Measurements from ENCODE around the gene SUSD5. TPM values are rescaled to one million over a fixed set of nuclear protein-coding genes. Genes with fewer than 3 reads are reported as not detected.

The SUSD5 gene
- total and polyA plus RNA-seq, 2 of the 4 experiments (the other 2 are of a cell fraction): 1.4 to 2.9 TPM

DNA sequence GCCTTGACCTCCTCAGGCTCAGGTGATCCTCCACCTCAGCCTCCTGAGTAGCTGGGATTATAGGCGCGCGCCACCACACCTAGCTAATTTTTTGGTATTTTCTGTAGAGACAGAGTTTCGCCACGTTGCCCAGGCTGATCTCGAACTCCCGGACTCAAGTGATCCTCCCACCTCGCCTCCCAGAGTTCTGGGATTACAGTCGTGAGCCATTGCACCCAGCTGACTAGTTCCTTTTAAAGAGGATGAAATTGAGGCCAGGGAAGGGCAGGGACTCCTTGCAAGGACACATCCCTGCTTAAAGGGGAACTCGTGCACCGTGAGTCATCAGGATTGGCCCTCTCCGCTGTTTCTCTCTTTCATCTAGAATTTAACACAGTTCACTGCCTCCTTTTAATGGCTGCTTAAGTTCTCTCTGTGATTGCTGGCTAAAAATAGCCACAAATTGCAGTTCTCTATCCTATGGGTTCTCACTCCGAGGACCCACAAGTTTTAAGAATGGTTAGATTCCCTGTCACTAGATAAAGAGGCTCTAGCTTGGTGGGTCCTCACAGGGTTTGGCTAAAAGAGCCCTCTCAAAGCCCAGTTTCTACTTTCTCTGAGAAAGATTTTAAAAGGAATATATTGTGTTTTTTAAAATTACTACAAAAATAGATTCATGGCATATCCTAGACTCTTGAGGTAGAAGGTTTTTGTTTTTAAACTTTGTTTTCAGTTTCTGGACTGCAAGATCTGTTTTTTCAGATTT is 103.4 kb downstream of the SUSD5 start:
- ChIA-PET CTCF (interaction anchor here (0.6 to 1.5 kb wide), 4 partner anchors 12 to 258 kb away, joined by 3 to 7 read pairs (median 5); no protein-coding TSS in a partner anchor), POLR2A (ENCODE audit: unreplicated experiment) (no interaction called here)
- peak overlapping the region; percentile 35; the same call in 1 of the 2 replicates for H3K27ac ChIP-seq (ENCODE audit: insufficient read depth, low read length)
- WGBS, 2 experiments (ENCODE audit: extremely low coverage in 2 of 2, insufficient read length in 1 of 2): 100% methylated on average over 3 of the region's 13 CpGs; no CpG with 5 or more reads in 1 of the 2 experiments
- no peak overlapping the region for H3K56ac ChIP-seq (ENCODE audit: extremely low read depth, insufficient read depth, low read length)
- no TSS peak for BruUV-seq (replicated peaks)
- peaks cover 2% of the 10 kb centered on the region; the same call in 1 of the 2 replicates for H3K36me3 ChIP-seq (ENCODE audit: control insufficient read depth, insufficient read depth, low read length)
- intact Hi-C loops (cut with micrococcal nuclease) (no loop called here), in situ Hi-C loops (cut with MboI; ENCODE audit: low sequenced_read_pairs) (no loop called here), dilution Hi-C loops (cut with HindIII; ENCODE audit: low sequenced_read_pairs, unreplicated experiment) (no loop called here)
- H2BK20ac ChIP-seq (ENCODE audit: low read depth, low read length): no peak overlapping the region
- peaks cover 8% of the 10 kb centered on the region; the same call in 1 of the 2 replicates for H4K20me1 ChIP-seq (ENCODE audit: insufficient read depth, low read length)
- H3K14ac ChIP-seq (replicated peaks; ENCODE audit: low read depth, low read length): peak overlapping the region; percentile 11; the same call in 1 of the 2 replicates
- H2AK9ac ChIP-seq (replicated peaks; ENCODE audit: low read depth, low read length, poor library complexity): peak overlapping the region; percentile 46
- 0 out of 2 replicates have a peak overlapping the region, but pooled peaks have one; percentile 11 for H4K91ac ChIP-seq (ENCODE audit: insufficient read depth, low read depth, low read length)
- peak overlapping the region; percentile 82 for H2AFZ ChIP-seq (replicated peaks; ENCODE audit: low read length, poor library complexity)
- H3K9me3 ChIP-seq (ENCODE audit: control insufficient read depth, insufficient read depth, low read length): no peaks in the 10 kb centered on the region
- H2BK5ac ChIP-seq (ENCODE audit: low read depth, low read length, poor library complexity, severe bottlenecking): peak overlapping the region; percentile 41
- ATAC-seq (ENCODE audit: low read depth) (peak; percentile 16), DNase-seq (peak; percentile 84)
- peak overlapping the region in 1 of 2 experiments; percentile 64; a peak in 2 of 4 replicates for H4K8ac ChIP-seq (ENCODE audit: low read depth in 2 of 2, low read length in 2 of 2)
- H3K18ac ChIP-seq (ENCODE audit: low read depth, low read length): no peak overlapping the region
- H4K5ac ChIP-seq (ENCODE audit: low read depth, low read length): 0 out of 2 replicates have a peak overlapping the region, but pooled peaks have one; percentile 3
- peak overlapping the region; percentile 57; the same call in 1 of the 2 replicates for H3K4ac ChIP-seq (ENCODE audit: low read depth, low read length)
- no peak overlapping the region for H3K23ac ChIP-seq (ENCODE audit: low read depth, low read length)
- peak overlapping the region; percentile 16; the same call in 1 of the 2 replicates for H3K9ac ChIP-seq (ENCODE audit: low read depth, low read length)
- peaks cover 3% of the 10 kb centered on the region; the same call in 1 of the 2 replicates for H3K9me1 ChIP-seq (ENCODE audit: insufficient read depth, low read length)
- peak overlapping the region; percentile 83 for H3K4me2 ChIP-seq (ENCODE audit: low read depth, low read length)
- H3K4me3 ChIP-seq (ENCODE audit: insufficient read depth, low read depth, low read length): peak overlapping the region; percentile 45
- peak overlapping the region; percentile 26; the same call in 1 of the 2 replicates for H2AK5ac ChIP-seq (ENCODE audit: low read depth, low read length)
- no peaks in the 10 kb centered on the region for H3K27me3 ChIP-seq (ENCODE audit: control insufficient read depth, insufficient read depth, low read length)
- H2BK15ac ChIP-seq (ENCODE audit: low read depth, low read length): no peak overlapping the region; the same call in 2 of the 3 replicates
- no peak overlapping the region for H2BK120ac ChIP-seq (ENCODE audit: low read depth, low read length)
- H3K79me1 ChIP-seq (ENCODE audit: low read depth in 1 of 2, low read length in 2 of 2): peaks cover 25 to 46% of the 10 kb centered on the region in 2 experiments
- H3K4me1 ChIP-seq (ENCODE audit: control insufficient read depth, insufficient read depth, low read length): no peaks in the 10 kb centered on the region; the same call in 1 of the 2 replicates
- TF ChIP-seq MXI1 (IDR thresholded peaks at IDR 0.05; ENCODE audit: borderline replicate concordance, low read depth, low read length) (peak; percentile 43; the same call in 1 of the 2 replicates), MAZ (IDR thresholded peaks at IDR 0.05; ENCODE audit: borderline replicate concordance, low read depth, low read length) (no peak), RAD21 (IDR thresholded peaks at IDR 0.05; ENCODE audit: low read length) (no peak), CEBPB (IDR thresholded peaks at IDR 0.05; ENCODE audit: low read depth, low read length) (no peak), FOS (IDR thresholded peaks at IDR 0.05; ENCODE audit: low read depth, low read length) (peak; percentile 42), BHLHE40 (IDR thresholded peaks at IDR 0.05; ENCODE audit: low read depth, low read length) (peak; percentile 63), SMC3 (IDR thresholded peaks at IDR 0.05; ENCODE audit: low read depth, low read length) (no peak), RFX5 (IDR thresholded peaks at IDR 0.05; ENCODE audit: low read depth, low read length) (no peak), POLR2A (IDR thresholded peaks at IDR 0.05; ENCODE audit: low read depth, low read length) (no peak), NFE2L2 (IDR thresholded peaks at IDR 0.05; ENCODE audit: low read depth, low read length) (no peak), RCOR1 (IDR thresholded peaks at IDR 0.05; ENCODE audit: insufficient replicate concordance, low read length) (no peak)
- TF ChIP-seq, protein P1, sequence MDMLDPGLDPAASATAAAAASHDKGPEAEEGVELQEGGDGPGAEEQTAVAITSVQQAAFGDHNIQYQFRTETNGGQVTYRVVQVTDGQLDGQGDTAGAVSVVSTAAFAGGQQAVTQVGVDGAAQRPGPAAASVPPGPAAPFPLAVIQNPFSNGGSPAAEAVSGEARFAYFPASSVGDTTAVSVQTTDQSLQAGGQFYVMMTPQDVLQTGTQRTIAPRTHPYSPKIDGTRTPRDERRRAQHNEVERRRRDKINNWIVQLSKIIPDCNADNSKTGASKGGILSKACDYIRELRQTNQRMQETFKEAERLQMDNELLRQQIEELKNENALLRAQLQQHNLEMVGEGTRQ (IDR thresholded peaks at IDR 0.05; ENCODE audit: low read depth, low read length): no peak
- TF ChIP-seq, protein P2, sequence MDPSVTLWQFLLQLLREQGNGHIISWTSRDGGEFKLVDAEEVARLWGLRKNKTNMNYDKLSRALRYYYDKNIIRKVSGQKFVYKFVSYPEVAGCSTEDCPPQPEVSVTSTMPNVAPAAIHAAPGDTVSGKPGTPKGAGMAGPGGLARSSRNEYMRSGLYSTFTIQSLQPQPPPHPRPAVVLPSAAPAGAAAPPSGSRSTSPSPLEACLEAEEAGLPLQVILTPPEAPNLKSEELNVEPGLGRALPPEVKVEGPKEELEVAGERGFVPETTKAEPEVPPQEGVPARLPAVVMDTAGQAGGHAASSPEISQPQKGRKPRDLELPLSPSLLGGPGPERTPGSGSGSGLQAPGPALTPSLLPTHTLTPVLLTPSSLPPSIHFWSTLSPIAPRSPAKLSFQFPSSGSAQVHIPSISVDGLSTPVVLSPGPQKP (IDR thresholded peaks at IDR 0.05; ENCODE audit: borderline replicate concordance, low read depth, low read length): no peak

Measured in IMR-90 (cell line).